Measurements from ENCODE around the gene ACTR3C.
A peak's percentile ranks its signal among the peaks of the same experiment; 100 is the strongest.
"Not testable (repeated sequence)": the region's sequence is repeated elsewhere in the genome, so short reads cannot be mapped to it uniquely, and the experiment has no call there.

Gene ACTR3C

DNA sequence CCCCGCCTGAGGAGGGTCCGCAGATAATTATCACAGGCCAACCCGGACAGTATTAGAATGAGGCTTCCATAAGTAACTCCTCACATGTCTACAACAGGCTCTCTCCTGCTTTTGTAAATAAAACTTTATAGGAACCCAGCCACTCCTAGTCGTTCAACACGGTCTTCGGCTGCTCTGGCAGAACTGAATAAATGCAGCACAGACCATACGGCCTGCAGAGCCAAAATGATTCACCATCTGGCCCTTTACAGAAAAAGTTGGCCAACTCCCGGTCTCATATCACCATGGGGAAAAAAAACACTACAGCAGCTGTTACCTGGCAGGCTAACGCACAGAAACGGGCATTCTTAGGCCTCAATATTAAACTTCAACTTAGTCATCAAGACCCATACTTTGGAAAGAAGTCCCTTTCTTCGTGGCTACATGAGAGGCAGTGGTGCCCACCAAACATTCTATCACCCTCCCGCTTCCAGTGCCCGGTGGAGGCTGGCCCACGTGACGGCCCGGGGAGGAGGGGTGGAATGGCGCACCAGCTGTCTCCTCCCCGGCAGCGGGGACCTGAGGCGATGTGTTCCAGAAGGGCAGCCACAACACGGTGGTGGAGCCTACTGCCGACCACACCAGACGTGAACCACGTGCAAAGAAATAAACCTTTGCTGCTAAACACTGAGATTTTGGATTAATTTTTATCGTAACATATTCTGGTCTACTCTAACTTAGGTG, 41.5 kb downstream of the ACTR3C start:
- not testable (repeated sequence) for DNase-seq (ENCODE audit: low spot score)

DNA sequence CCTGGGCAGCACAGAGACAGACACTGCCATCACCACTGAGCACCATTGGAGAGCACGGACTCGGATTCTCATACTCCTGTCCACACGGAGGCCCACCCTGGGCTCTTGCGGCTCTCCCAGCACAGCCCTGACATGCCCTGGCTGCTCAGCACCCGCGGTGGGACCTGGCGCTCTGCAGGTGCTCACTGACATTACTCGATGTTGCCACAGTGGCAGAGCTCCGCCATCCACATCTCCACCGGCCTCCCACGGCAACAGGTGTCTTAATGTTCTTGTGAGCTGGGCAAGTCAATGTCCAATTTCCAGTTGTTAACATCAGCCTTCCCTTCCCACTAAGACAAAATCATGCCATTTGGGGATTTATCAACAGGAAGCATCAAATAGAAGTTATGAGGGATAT, 45.0 kb downstream of the ACTR3C start:
- not testable (repeated sequence) for DNase-seq (ENCODE audit: low spot score)

DNA sequence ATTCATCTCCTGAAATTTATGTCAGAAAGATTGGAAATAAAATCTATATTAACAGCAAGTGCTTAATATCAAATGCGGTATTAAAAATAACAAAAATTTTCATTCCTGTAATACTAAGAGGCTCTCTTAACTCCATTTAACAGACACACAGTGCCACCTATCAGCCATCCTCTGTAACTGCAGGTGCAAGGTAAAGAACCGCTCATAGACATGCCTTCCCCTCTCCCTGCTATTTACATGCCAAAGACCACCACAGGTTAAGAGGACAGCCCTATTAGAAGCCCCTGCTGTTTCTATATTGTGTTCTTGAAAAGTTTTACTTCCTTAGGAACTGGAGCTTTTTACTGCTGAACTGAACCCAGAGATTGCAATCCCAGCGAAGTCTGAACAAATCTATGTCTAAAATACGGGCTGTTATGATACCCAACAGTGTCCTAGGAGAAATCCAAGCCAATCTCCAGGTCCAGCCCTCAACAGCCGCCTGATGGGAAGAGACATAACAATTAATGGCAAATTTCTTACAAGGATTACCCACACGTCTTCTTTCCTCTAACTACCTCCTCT, 47.1 kb downstream of the ACTR3C start:
- peak; percentile 34 for DNase-seq (ENCODE audit: low spot score)

DNA sequence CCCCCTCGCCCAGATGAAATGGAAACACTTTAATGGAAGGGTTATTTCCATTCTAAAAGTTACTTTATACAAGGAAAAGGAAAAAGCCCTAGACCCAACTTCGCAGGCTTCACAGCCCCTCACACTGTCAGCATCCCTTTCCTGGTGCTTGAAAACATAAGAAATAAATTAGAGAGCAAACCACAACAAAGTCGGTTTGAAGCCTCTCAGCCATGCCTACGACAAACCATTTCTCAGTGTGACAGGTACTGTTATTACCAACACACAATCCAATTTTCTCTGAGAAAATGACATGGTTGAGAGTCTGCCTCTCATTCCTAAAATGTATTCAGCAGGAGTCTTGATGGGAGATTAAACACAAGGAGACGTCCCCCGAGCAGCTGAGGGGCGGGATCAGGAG, 51.4 kb downstream of the ACTR3C start:
- DNase-seq (ENCODE audit: low spot score): not testable (repeated sequence)

DNA sequence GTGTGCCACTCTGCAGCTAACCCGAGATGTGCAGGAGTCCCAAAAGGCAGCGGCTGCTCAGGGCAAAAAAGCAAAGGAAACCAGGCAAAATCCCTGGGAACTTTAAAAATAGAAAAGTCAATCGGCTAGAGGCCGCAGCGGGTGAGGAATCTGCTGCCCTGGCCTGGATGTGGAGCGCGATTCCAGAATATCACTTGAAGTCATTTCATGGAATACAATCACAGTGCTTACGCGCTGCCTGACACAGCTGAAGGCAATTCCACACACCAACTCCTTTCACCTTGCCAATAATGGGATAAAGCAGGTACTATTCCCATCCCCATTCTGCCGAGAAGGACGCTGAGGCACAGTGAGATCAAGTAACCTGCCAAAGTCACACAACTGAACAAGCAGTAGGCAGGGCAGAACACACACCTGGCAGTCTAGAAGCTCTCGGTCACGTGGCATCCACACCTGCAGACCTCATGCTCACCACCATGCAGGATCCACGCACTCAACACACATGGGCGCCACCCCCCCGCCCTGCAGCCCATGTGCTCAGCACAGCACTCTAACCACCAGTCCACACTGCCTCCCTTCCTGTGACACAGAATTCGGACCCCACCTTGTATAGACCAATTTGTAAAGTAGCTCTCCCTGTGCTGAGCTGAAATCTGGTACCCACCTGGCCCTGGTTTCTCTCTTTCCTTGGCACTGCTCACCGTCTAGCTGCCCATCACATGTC, 53.1 kb downstream of the ACTR3C start:
- DNase-seq (ENCODE audit: low spot score): not testable (repeated sequence)

DNA sequence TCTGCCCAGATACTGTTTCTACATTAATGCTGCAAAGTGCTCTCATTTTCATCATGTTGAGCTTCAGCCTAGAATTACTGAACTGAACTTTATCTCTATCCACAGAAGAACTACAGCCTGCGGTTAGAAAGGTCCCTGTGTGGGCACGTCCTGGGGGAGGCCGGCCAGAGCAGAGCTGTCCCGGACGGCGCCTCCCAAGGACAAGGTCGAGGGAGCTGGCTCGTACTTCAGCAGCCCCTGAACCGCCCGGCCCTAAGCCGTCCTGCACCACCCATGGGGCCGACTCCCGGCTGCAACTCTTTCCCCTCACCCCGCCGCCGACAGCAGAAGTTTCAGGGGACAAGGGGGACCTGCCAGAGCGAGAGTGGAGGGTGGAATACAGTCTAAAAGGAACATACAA, 54.5 kb downstream of the ACTR3C start:
- not testable (repeated sequence) for DNase-seq (ENCODE audit: low spot score)

DNA sequence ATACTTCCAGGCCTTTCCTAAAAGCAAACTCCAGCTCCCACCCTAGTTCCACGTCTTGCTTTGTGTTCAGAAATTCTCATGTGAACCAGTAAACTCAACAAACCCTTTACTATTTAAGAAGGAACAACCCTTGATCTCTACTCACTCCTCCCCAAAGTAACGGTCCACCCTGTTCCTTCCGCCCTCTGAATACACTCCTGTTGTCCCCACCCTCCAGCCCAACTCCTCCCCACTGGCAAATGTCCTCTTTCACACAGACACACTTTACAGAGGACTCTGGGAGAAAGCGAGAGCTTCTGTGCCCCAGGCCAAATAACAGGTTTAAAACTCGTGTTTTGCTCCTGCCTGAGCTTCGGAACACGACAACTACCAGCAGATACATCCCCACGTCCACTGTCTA, 55.1 kb downstream of the ACTR3C start:
- DNase-seq (ENCODE audit: low spot score): not testable (repeated sequence)

DNA sequence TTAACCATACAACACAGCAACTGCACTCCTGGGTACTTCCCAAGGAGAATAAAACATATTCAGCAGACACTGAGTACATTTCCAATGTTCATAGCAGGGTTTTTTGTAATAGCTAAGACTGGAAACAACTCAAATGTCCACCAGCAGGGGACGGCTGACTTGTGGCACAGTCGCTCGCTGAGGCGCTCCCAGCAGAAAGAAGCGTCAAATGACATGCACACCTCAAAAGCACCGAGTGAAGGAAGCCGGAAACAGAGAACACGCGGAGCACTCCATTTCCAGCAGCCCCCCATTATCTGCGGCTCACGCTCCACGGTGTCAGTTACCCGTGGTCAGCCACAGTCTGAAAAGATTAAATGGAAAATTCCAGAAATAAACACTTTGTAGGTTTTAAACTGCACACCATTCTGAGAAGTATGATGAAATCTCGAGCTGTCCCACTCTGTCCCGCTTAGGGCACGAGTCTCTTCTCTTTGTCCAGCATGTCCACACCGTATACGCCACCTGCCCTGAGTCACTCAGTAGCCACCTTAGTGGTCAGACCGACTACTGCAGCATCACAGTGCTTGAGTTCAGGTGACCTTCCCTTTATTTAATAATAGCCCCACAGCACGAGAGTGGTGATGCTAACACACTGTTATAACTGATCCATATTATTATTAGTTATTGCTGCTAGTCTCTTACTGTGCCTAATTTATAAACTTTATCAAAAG, 56.2 kb downstream of the ACTR3C start:
- DNase-seq (ENCODE audit: low spot score): not testable (repeated sequence)

GRCh38 chr7:150262656-150263055, 60.7 kb downstream of the ACTR3C start:
- DNase-seq (ENCODE audit: low spot score): not testable (repeated sequence)

DNA sequence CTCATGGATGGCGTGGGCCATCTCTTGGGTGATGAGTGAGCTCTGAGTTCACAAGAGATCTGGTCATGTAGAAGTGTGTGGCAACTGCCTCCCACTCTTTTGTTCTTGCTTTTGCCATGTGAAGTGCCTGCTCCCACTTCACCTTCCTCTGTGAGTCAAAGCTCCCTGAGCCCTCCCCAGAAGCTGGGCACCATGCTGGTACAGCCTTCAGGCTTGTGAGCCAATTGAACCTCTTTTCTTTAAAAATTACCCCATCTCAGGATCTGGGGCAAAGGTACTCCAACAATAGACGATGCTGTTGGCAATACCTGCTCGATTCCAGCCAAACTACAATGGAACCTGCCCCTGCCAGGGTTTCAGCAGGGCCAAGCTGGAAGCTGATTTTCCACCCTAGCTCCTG, 75.6 kb downstream of the ACTR3C start:
- not testable (repeated sequence) for DNase-seq (ENCODE audit: low spot score)

DNA sequence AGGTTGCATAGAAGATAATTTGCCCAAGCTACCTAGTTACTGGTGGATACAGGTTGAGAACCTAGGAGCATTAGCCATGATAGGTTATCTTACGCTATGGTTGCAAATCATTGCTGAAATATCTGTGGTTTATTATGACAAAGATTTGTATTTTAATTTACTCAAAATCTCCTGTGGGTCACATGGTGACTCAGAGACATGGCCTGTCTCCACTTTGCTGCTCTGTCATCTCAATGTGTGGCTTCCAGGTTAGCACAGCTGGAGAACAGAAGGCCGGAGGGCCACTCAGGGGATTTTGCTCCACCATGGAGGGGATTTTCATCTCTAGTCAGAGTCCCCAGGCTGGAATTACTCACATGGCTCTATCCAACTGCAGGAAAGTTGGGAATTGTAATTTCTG, 78.1 kb downstream of the ACTR3C start:
- DNase-seq (ENCODE audit: low spot score): not testable (repeated sequence)

GRCh38 chr7:150242935-150243334, 80.4 kb downstream of the ACTR3C start:
- DNase-seq (ENCODE audit: low spot score): not testable (repeated sequence)

DNA sequence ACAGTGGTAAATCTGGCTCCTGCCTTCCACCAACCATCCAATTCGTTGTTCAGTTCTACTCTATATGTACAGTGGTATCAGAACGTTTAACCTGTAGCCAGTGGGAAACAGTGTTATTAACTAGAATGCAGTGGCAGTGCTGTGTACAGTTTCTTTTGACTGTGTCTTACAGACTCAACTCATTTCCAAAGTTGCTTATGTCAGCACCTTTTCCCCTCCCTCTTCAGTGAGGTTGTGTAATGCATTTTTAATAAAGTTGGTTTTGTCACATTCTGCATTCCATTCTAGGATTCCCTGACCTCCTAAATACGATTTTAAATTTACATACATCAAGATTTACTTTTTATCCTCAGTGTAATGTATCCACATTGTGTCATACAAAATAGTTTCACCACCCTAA, 97.9 kb downstream of the ACTR3C start:
- not testable (repeated sequence) for DNase-seq (ENCODE audit: low spot score)

- not testable (repeated sequence) for DNase-seq (ENCODE audit: low spot score)
Measured at GRCh38 chr7:150222083-150222972, 101.0 kb downstream of the ACTR3C start.

- DNase-seq (ENCODE audit: low spot score): peak; percentile 16
Measured at GRCh38 chr7:150220673-150221181, 102.6 kb downstream of the ACTR3C start.

GRCh38 chr7:150219941-150220658, 103.2 kb downstream of the ACTR3C start:
- not testable (repeated sequence) for DNase-seq (ENCODE audit: low spot score)

GRCh38 chr7:150206848-150207247, 116.5 kb downstream of the ACTR3C start:
- not testable (repeated sequence) for DNase-seq (ENCODE audit: low spot score)

- DNase-seq (ENCODE audit: low spot score): not testable (repeated sequence)
Measured at GRCh38 chr7:150205866-150206265, 117.5 kb downstream of the ACTR3C start.

DNA sequence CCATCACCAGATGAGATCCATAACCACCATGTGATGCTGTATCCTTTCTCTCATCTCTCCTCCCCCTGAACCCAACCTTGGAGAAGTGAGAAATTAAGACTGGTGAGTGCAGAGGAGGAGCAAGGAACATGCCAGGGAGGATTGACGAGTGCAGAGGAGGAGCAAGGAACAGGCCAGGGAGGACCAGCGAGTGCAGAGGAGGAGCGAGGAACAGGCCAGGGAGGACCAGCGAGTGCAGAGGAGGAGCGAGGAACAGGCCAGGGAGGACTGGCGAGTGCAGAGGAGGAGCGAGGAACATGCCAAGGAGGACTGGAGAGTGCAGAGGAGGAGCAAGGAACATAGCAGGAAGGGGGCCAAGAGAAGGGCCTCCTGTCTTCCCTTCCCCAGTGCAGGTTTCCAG, 118.8 kb downstream of the ACTR3C start:
- not testable (repeated sequence) for DNase-seq (ENCODE audit: low spot score)

- not testable (repeated sequence) for DNase-seq (ENCODE audit: low spot score)
Measured at GRCh38 chr7:150202894-150203293, 120.5 kb downstream of the ACTR3C start.

Data from kidney tubule cell (primary cell).